Measurements from ENCODE around the gene ACSF2.

DNA sequence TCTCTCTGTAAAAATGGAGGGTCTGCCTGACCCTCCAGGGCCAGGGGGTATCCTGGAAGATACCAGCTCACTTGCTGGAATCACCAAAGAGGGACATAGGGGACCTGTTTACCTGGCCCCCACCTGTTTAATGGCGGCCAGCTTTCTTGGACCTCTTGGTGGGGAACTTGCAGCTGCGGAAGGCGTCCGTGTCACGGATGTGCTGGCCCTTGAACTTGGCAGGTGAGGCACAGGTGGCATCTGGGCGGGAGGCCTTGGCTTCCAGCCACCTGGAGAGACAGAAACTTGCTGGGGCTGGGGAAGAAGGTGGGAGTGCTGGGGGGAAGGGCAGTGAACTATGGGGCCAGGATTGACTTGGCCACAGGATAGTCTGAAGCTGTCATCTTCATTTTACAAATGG lies 39.2 kb downstream of the ACSF2 start:
- TF ChIP-seq ZNF70 (CRISPR knock-in tag; IDR thresholded peaks at IDR 0.05): no peak
- TF ChIP-seq ARNTL (CRISPR knock-in tag; IDR thresholded peaks at IDR 0.05; ENCODE audit: borderline replicate concordance, low read depth): no peak
- no peak for TF ChIP-seq OSR1 (CRISPR knock-in tag; IDR thresholded peaks at IDR 0.05)
- TF ChIP-seq TOX (CRISPR knock-in tag; IDR thresholded peaks at IDR 0.05; ENCODE audit: borderline replicate concordance): no peak
- TF ChIP-seq, protein P1, sequence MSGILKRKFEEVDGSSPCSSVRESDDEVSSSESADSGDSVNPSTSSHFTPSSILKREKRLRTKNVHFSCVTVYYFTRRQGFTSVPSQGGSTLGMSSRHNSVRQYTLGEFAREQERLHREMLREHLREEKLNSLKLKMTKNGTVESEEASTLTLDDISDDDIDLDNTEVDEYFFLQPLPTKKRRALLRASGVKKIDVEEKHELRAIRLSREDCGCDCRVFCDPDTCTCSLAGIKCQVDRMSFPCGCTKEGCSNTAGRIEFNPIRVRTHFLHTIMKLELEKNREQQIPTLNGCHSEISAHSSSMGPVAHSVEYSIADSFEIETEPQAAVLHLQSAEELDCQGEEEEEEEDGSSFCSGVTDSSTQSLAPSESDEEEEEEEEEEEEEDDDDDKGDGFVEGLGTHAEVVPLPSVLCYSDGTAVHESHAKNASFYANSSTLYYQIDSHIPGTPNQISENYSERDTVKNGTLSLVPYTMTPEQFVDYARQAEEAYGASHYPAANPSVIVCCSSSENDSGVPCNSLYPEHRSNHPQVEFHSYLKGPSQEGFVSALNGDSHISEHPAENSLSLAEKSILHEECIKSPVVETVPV (CRISPR knock-in tag; IDR thresholded peaks at IDR 0.05): no peak
- no peak for TF ChIP-seq PPARA (CRISPR knock-in tag; IDR thresholded peaks at IDR 0.05; ENCODE audit: borderline replicate concordance)
- TF ChIP-seq PATZ1 (CRISPR knock-in tag; IDR thresholded peaks at IDR 0.05; ENCODE audit: borderline replicate concordance): no peak
- TF ChIP-seq, protein P2, sequence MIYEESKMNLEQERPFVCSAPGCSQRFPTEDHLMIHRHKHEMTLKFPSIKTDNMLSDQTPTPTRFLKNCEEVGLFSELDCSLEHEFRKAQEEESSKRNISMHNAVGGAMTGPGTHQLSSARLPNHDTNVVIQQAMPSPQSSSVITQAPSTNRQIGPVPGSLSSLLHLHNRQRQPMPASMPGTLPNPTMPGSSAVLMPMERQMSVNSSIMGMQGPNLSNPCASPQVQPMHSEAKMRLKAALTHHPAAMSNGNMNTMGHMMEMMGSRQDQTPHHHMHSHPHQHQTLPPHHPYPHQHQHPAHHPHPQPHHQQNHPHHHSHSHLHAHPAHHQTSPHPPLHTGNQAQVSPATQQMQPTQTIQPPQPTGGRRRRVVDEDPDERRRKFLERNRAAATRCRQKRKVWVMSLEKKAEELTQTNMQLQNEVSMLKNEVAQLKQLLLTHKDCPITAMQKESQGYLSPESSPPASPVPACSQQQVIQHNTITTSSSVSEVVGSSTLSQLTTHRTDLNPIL (CRISPR knock-in tag; IDR thresholded peaks at IDR 0.05; ENCODE audit: low read depth): no peak
- TF ChIP-seq ESRRG (CRISPR knock-in tag; IDR thresholded peaks at IDR 0.05): no peak

Measured in SK-N-SH treated with all-trans-retinoic acid at 6 μM for 48 hours (cell line).